ENCODE data around the gene CPD.
A peak's percentile ranks its signal among the peaks of the same experiment; 100 is the strongest.
"Not testable (repeated sequence)": the region's sequence is repeated elsewhere in the genome, so short reads cannot be mapped to it uniquely, and the experiment has no call there.

The CPD gene

GRCh38 chr17:30427611-30428010, 48.9 kb downstream of the CPD start:
- DNase-seq (ENCODE audit: low read depth): no peak
- no peak overlapping the region for H3K4me3 ChIP-seq (ENCODE audit: low read length)
- no peak for TF ChIP-seq CTCF (conservative IDR thresholded peaks at IDR 0.05; ENCODE audit: low read depth, low read length)

GRCh38 chr17:30429155-30429554, 50.4 kb downstream of the CPD start:
- no peak overlapping the region for H3K4me3 ChIP-seq (ENCODE audit: low read length)
- no peak for TF ChIP-seq CTCF (conservative IDR thresholded peaks at IDR 0.05; ENCODE audit: low read depth, low read length)
- no peak for DNase-seq (ENCODE audit: low read depth)

- no peak for TF ChIP-seq CTCF (conservative IDR thresholded peaks at IDR 0.05; ENCODE audit: low read depth, low read length)
Measured at GRCh38 chr17:30433514-30433913, 54.8 kb downstream of the CPD start.

GRCh38 chr17:30436729-30437128, 58.0 kb downstream of the CPD start:
- no peak overlapping the region for H3K4me3 ChIP-seq (ENCODE audit: low read length)
- no peak for TF ChIP-seq CTCF (conservative IDR thresholded peaks at IDR 0.05; ENCODE audit: low read depth, low read length)
- no peak for DNase-seq (ENCODE audit: low read depth)

More at GRCh38 chr17:30433514-30433913, 54.8 kb downstream of the CPD start:
- no peak overlapping the region for H3K4me3 ChIP-seq (ENCODE audit: low read length)
- peak; percentile 70 for DNase-seq (ENCODE audit: low read depth)

GRCh38 chr17:30443721-30444120, 65.0 kb downstream of the CPD start:
- H3K4me3 ChIP-seq (ENCODE audit: low read length): no peak overlapping the region
- no peak for TF ChIP-seq CTCF (conservative IDR thresholded peaks at IDR 0.05; ENCODE audit: low read depth, low read length)
- no peak for DNase-seq (ENCODE audit: low read depth)

- DNase-seq (ENCODE audit: low read depth); H3K4me3 ChIP-seq (ENCODE audit: low read length): not testable (repeated sequence)
Measured at GRCh38 chr17:30446640-30447039, 67.9 kb downstream of the CPD start.

- no peak overlapping the region for H3K4me3 ChIP-seq (ENCODE audit: low read length)
- no peak for DNase-seq (ENCODE audit: low read depth)
- TF ChIP-seq CTCF (conservative IDR thresholded peaks at IDR 0.05; ENCODE audit: low read depth, low read length): no peak
Measured at GRCh38 chr17:30449480-30449879, 70.8 kb downstream of the CPD start.

All from retinal pigment epithelial cell (primary cell).